Urinary bladder (tissue), 4 donors: ENCODE data around the gene APOBEC3F. TPM values are rescaled to one million over a fixed set of nuclear protein-coding genes. Genes with fewer than 3 reads are reported as not detected.
"Not testable (repeated sequence)": the region's sequence is repeated elsewhere in the genome, so short reads cannot be mapped to it uniquely, and the experiment has no call there.

ENCODE experiments used
- DNase-seq: peaks from one replicate; pipeline ENCODE4 v3.0.0-alpha.2; 2015; ENCODE audit errors: extremely low spot score
- H3K27ac ChIP-seq: one replicate; pipeline ENCODE4 v1.5.1; 2013; ENCODE audit warnings: low read depth, mild to moderate bottlenecking, moderate library complexity
- H3K36me3 ChIP-seq: one replicate; pipeline ENCODE4 v1.6.1; 2013; ENCODE audit warnings: mild to moderate bottlenecking, moderate library complexity; ENCODE audit not compliant: insufficient read depth
- H3K4me1 ChIP-seq: one replicate; pipeline ENCODE4 v1.6.1; 2013; ENCODE audit warnings: mild to moderate bottlenecking, moderate library complexity; ENCODE audit not compliant: insufficient read depth
- H3K4me3 ChIP-seq: one replicate; pipeline ENCODE4 v1.5.1; 2013; ENCODE audit warnings: low read depth, low read length
- WGBS: extraction: QIAGEN DNeasy Blood & Tissue Kit; methylation state at CpG from one replicate; pipeline ENCODE4 v1.1.7; 2013; 5-methylcytosine and 5-hydroxymethylcytosine counted together
- polyA plus RNA-seq: library from polyadenylated mRNA; stranded (reverse); fragments of 200-250 nt; gene quantifications from one replicate; pipeline ENCODE4 v1.2.3, GENCODE V29; 2013
- total RNA-seq: library from RNA; depleted of rRNA; stranded (reverse); fragments of >200 nt; gene quantifications from one replicate; pipeline ENCODE4 v1.2.3, GENCODE V29; 2014
- donor health status: healthy with polysubstance abuse.
- donor health status: healthy.

Gene APOBEC3F
- total RNA-seq (4.7 TPM), polyA plus RNA-seq (4.4 TPM)

DNA sequence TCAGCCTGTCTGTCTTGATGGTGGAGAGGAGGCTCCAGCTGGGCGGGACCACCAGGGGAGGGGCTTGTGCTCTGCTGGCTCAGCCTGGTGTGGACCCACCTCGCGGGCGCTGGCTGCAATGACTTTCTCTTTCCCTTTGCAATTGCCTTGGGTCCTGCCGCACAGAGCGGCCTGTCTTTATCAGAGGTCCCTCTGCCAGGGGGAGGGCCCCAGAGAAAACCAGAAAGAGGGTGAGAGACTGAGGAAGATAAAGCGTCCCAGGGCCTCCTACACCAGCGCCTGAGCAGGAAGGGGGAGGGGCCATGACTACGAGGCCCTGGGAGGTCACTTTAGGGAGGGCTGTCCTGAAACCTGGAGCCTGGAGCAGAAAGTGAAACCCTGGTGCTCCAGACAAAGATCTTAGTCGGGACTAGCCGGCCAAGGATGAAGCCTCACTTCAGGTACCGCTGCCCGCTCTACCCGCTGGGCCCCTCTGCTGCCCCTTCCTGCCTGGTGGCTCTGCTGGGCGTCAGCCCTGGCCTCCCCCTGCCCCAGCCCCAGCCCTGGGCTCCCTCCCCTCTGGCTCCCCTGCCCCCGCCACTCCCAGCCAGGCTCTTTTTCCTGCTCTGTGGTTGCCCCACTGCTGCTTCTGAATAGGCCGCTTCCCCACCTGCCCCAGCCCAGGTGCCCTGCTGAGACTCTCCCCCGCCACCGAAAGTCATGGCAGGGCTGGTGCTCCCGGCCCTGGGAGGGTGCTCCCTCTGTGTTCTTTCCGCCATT is at the start of gene APOBEC3F:
Gene APOBEC3F (plus strand): TSS at position 327 of the 759 bp plus-strand sequence. CDS start 97 bp downstream, at position 424.
- H3K27ac ChIP-seq: peak within 1 kb of the TSS; percentile 65
- not testable (repeated sequence) for H3K4me1 ChIP-seq, H3K36me3 ChIP-seq, DNase-seq
- H3K4me3 ChIP-seq: peak within 1 kb of the TSS; percentile 79
- 1% methylated on average over 20 of the region's 21 CpGs for WGBS

DNA sequence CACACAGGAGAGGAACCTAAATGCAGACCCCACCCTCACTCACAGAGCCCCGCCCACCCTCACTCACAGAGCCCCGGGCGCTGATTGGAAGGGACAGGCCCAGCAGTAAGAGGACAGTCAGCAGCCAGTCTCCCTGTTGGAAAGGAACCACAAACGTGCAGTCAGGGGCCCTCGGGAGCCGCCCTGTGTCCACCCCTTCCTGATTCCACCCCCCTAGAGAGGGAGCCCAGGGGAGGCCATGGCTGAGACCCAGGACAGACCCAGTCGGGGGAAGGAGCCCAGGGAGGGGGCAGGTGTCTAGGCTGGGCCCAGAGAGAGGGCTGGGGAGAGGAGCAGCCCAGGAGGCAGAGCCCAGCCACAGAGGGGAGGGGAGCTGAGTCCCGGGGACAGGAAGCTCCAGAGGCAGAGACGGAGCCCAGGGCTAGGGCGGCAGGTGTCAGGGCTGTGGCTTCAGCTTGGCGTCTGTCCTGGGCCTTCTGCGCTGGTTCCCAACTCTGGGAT is 47.7 kb upstream of the APOBEC3F start:
- H3K27ac ChIP-seq, H3K4me1 ChIP-seq, H3K36me3 ChIP-seq, DNase-seq, H3K4me3 ChIP-seq: not testable (repeated sequence)
- 32% methylated on average over 12 of the region's 12 CpGs for WGBS

DNA sequence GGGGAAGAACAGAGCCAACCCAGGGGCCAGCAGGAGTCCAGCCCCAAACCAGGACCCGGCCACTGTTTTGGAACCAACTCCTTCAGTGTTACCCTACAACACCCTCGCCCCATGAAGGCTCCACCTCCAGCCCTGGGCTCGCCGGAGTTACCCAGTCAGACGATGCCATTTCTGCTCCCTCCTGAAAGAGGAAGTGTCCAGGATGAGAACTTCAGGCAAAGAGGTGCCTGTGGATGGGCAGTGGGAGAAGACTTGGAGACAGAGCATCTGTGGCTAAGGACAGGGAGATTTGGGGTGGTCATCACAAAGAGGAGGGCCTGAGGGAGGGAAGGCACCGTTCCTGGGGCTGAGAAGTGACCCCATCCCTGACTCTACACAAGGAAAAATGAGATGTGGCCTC is 44.6 kb upstream of the APOBEC3F start:
- 69% methylated on average over 6 of the region's 6 CpGs for WGBS
- no peaks in the 10 kb centered on the region for H3K36me3 ChIP-seq
- H3K27ac ChIP-seq: no peak overlapping the region
- no peak overlapping the region for H3K4me3 ChIP-seq
- no peaks in the 10 kb centered on the region for H3K4me1 ChIP-seq
- DNase-seq: no peak

DNA sequence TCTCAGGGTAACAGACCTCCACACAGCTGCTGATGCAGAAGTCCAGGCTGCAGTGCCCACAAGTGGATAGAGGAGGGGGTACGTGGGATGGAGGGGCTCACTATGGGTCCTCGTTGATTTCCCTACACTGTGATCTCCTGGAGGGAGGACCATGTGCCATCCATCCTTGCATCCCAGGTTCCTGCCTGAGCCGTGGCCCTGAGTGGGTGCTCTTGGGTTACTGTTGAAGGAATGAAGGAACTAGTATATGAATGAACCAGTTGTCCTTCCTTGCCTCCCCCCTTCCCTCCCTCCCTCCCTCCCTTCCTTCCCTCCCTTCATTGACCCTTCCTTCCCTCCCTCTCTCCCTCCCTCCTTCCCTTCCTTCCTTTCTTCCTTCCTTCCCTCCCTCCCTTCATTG is 43.1 kb upstream of the APOBEC3F start:
- Histone ChIP-seq H3K27ac (no peak overlapping the region), H3K4me1 (no peaks in the 10 kb centered on the region), H3K4me3 (no peak overlapping the region), H3K36me3 (no peaks in the 10 kb centered on the region)
- WGBS: 79% methylated on average over 3 of the region's 3 CpGs
- DNase-seq: no peak

DNA sequence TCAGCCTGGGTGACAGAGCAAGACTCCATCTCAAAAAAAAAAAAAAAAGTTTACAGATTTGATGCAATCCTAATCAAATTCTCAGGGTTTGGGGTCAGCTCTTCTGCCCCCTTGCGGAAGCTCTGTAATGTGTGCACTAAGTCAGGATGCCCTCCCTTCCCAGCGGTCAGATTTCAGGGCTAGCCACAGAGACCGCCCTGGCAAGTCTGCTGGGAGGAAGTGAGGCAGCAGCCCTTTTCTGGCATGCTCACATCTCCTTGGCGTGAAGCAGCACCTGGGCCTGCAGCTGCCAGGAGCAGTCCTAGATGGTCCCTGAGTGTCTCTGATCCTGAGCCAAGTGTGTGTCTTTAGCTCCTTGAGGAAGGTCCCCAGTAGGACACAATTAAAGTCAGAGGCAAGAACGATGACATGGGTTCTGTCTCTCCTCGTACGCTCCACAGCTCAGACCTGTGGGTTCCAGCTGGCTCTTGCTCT is 37.5 kb upstream of the APOBEC3F start:
- Histone ChIP-seq H3K36me3 (no peaks in the 10 kb centered on the region), H3K27ac (no peak overlapping the region), H3K4me3 (no peak overlapping the region), H3K4me1 (no peaks in the 10 kb centered on the region)
- no peak for DNase-seq
- 11% methylated on average over 7 of the region's 7 CpGs for WGBS

DNA sequence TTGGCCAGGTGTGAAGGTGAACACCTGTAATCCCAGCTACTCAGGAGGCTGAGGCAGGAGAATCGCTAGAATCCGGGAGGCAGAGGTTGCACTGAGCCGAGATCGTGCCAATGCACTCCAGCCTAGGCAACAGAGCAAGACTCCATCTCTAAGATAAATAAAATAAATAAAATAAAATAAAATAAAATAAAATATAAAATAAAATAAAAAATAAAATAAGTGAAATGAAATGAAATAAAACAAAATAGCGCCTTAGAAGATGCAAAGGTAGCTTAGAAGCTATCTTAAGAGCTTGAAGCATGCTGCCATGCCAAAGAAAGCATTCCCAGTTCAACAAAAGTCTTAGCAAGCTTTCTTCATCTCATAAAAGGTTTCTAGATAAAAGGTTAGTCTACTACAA is 33.5 kb upstream of the APOBEC3F start:
- Histone ChIP-seq H3K4me1 (no peaks in the 10 kb centered on the region), H3K4me3 (no peak overlapping the region), H3K27ac (no peak overlapping the region), H3K36me3 (no peaks in the 10 kb centered on the region)
- WGBS: 98% methylated on average over 5 of the region's 5 CpGs
- no peak for DNase-seq

DNA sequence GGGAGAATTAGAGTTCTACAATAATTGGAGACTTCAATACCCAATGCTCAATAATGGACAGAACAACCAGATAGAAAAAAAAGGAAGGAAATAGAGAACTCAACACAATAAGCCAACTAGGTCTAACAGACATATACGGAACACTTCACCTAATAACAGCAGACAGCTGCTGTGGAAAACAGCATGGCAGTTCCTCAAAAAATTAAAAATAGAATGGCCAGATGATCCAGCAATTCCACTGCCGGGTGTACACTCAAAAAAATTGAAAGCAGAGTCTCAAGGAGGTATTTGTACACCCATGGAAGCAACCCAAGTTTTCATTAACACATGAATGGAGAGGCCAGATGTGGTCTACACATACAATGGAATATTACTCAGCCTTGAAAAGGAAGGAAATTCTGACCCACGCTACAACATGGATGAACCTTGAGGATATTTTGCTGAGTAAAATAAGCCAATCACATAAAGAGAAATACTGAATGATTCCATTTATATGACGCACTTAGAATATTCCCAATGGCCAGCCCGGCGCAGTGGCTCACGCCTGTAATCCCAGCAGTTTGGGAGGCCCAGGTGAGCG is 32.3 kb upstream of the APOBEC3F start:
- H3K4me3 ChIP-seq, DNase-seq, H3K4me1 ChIP-seq, H3K27ac ChIP-seq, H3K36me3 ChIP-seq: not testable (repeated sequence)
- WGBS: 83% methylated on average over 8 of the region's 8 CpGs

DNA sequence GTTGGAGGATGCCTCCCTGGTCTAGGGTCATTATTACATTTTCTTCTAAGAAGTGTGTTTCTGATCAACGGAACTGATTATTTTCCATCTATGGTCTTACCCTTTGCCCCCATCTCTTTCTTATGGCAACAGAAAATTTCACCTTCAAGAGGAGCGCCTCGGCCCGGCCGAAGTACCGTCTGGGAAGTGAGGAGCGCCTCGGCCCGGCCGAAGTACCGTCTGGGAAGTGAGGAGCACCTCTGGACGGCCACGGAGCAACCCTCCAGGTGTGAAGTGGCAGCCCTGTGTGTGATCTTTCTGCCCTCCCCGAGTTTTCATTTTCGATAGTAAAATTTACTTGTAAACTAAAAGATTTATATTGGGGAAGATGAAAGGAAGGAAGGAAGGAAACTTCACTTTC is 29.7 kb upstream of the APOBEC3F start:
- H3K27ac ChIP-seq: no peak overlapping the region
- WGBS: 78% methylated on average over 15 of the region's 15 CpGs
- DNase-seq: no peak
- no peak overlapping the region for H3K4me3 ChIP-seq
- H3K4me1 ChIP-seq: no peaks in the 10 kb centered on the region
- H3K36me3 ChIP-seq: no peaks in the 10 kb centered on the region

DNA sequence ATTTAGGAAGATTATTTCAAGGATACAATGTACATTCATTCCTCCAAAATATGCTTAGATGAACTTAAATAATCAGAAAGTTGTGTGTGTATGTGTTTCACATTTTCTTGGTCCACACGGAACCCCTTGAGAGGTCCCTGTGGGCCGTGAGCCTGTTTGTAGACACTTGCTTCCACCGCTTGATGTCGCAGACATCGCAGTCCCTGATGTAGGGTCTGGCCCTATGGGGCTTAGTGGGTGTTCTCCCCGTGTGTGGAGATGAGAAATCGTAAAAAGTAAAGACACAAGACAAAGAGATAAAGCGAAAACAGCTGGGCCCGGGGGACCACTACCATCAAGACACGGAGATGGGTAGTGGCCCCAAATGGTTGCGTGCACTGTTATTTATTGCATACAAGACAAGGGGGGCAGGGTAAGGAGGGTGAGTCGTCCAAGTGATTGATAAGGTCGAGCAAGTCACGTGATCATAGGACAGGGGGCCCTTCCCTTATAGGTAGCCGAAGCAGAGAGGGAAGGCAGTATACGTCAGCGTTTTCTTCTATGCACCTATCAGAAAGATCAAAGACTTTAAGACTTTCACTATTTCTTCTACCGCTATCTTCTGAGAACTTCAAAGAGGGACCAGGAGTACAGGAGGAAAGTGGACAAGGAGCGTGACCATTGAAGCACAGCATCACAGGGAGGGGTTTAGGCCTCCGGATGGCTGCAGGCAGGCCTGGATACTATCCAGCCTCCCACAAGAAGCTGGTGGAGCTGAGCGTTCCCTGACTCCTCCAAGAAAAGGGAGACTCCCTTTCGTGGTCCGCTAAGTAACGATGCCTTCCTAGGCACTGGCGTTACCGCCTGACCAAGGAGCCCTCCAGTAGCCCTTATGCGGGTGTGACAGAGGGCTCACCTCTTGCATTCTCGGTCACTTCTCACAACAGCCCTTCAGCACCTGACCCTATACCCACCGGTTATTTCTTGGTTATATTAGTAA is 27.8 kb upstream of the APOBEC3F start:
- no peak overlapping the region for H3K4me3 ChIP-seq

DNA sequence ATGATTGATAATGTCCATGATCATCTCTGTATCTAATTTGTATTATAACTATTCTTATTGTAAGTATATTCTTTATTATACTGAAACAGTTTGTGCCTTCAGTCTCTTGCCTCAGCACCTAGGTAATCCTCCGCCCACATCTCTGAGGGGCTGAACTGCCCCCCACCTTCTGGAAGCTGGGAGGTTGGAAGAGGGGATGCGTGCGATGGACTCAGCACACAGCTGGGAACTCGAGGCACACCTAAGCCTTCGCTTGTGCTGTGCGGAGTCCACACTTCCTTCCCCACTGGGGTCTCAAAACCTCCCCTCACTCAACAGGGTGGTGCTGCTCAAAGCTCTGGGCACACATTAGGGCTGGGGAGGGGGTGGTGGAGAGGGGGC is 27.1 kb upstream of the APOBEC3F start:
- H3K4me1 ChIP-seq, DNase-seq, H3K36me3 ChIP-seq: not testable (repeated sequence)
- peak overlapping the region; percentile 66 for H3K27ac ChIP-seq
- peak overlapping the region; percentile 51 for H3K4me3 ChIP-seq
- WGBS: 56% methylated on average over 6 of the region's 6 CpGs

More for the DNA sequence above, 27.8 kb upstream of the APOBEC3F start:
- H3K4me1 ChIP-seq: no peaks in the 10 kb centered on the region
- 78% methylated on average over 29 of the region's 29 CpGs for WGBS
- no peaks in the 10 kb centered on the region for H3K36me3 ChIP-seq
- DNase-seq: no peak
- H3K27ac ChIP-seq: no peak overlapping the region

DNA sequence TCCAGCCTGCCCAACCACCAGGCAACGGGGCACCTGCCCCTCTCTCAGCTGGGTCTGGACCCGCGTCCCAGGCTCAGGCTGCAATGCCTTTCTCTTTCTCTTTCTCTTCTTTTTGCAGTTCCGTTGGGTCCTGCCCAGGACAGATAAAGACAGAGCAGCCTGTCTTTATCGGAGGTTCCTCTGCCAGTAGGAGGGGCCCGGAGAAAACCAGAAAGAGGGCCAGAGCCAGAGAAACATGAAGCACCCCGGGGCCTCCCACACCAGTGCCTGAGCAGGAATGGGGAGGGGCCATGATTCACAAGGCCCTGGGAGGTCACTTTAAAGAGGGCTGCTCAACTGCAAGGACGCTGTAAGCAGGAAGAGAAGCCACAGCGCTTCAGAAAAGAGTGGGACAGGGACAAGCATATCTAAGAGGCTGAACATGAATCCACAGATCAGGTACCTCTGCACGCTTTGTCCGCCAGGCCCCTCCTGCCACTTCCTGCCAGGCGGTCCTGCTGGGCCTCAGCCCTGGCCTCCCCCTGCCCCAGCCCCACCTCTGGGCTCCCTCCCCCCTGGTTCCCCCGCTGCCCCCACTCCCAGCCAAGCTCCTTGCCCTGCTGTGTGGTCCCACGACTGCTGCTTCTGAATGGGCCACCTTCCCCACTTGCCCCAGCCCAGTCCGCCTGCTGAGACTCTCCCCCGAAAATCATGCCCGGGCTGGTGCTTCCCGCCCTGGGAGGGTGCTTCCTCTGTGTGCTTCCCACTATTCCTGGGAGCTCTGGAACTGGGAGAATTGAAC is 26.5 kb upstream of the APOBEC3F start, which contains the start of gene APOBEC3C:
Gene APOBEC3C (plus strand): TSS at position 316 of the 781 bp plus-strand sequence. CDS start 106 bp downstream, at position 422.
- Histone ChIP-seq H3K27ac (peak within 1 kb of the TSS; percentile 75), H3K4me1 (no peaks in the 10 kb centered on the region), H3K4me3 (peak within 1 kb of the TSS; percentile 51), H3K36me3 (no peaks in the 10 kb centered on the region)
- DNase-seq: peak; percentile 87
- 5% methylated on average over 18 of the region's 18 CpGs for WGBS

DNA sequence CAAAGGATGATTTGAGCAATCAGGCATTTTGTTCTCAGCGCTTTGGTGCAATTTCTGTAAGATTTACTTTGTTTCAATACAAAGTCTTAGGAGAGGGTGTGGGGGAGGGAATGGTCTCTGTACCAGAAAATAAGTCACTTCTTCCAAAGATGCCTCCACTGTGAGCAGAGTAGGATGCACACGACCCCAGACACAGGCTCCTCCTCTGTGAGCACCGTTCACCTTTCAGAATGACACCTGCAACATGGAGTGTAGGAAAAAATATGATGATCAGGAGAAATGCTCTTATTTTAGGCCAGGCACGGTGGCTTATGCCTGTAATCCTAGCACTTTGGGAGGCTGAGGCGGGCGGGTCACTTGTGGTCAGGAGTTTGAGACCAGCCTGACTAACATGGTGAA is 25.9 kb upstream of the APOBEC3F start:
- peak overlapping the region; percentile 75 for H3K27ac ChIP-seq
- peak overlapping the region; percentile 51 for H3K4me3 ChIP-seq
- not testable (repeated sequence) for H3K36me3 ChIP-seq, H3K4me1 ChIP-seq, DNase-seq
- WGBS: 31% methylated on average over 6 of the region's 6 CpGs

DNA sequence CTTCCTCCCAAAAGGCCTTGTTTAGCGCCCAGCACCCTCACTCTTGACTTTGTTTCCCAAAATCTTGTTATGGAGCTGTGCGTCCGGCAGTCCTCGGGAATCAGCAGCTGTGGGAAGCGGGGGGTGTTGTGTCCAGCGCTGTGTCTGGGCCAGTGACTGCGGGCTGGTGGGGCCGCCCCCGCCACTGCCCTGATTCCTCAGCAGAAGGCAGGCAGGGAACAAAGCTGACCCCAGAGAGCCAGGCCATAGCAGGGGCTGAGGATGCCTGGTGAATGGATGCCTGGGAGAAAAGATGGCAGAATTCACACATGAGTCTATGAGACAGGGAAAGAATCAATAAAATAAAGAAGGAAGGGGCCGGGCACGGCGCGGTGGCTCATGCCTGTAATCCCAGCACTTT is 24.1 kb upstream of the APOBEC3F start:
- no peak for DNase-seq
- H3K27ac ChIP-seq: no peak overlapping the region
- 96% methylated on average over 13 of the region's 13 CpGs for WGBS
- H3K4me3 ChIP-seq: no peak overlapping the region
- H3K36me3 ChIP-seq: no peaks in the 10 kb centered on the region
- H3K4me1 ChIP-seq: no peaks in the 10 kb centered on the region
